Measurements from ENCODE around the gene TEN1.

TEN1 gene

GRCh38 chr17:75979705-75980187, 706 bp downstream of the TEN1 start:
- no peak for DNase-seq

- DNase-seq, result no peak
Measured at GRCh38 chr17:75980188-75981018, 1.4 kb downstream of the TEN1 start.

- no peak for DNase-seq
Measured at GRCh38 chr17:75981019-75981615, 2.1 kb downstream of the TEN1 start.

DNA sequence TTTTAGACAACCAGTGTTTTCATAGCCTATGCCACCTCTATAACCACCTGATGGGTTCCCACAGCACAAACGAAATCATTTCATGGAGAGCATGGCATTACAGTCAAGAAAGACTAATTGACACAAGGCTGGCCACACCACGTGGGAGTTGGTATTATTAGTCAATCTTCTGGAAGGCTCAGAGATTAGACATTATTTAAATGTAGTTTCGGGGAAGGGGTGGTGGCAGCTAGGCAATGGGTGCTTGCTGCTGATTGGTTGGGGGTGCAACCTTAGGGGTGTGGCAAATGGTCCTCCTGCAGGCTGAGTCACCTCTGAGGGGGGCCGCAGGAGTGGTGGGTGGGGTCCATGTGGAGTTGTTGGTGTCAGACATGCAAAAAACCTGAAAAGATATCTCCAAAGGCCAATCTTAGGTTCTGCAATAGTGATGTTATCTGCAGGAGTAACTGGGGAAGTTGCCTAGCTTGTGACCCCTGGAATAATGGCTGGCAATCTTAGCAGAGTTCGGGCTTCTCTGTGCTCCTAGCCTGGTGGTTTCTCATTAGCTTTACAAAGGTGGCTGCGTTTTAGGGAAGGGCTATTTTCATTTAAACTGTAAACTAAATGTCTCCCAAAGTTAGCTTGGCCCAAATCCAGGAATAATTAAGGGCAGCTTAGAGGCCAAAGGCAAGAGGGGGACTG, 4.6 kb downstream of the TEN1 start:
- DNase-seq, result no peak

DNA sequence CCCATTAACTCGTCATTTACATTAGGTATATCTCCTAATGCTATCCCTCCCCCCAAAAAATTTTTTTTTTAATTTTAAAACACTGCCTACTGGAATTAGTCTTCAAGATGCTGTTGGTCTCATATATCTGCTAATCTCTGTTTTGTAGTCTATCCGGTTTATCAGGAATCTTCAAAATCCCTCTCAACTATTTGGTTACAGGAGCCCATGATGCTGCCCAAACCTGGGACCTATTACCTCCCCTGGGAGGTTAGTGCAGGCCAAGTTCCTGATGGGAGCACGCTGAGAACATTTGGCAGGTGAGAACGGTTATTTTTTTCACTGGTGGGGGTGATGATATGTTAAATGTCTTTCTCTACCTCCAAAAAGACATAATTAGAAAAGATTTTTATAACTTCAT, 6.9 kb downstream of the TEN1 start:
- no peak for DNase-seq

GRCh38 chr17:75987041-75987440, 8.0 kb downstream of the TEN1 start:
- no peak for DNase-seq

DNA sequence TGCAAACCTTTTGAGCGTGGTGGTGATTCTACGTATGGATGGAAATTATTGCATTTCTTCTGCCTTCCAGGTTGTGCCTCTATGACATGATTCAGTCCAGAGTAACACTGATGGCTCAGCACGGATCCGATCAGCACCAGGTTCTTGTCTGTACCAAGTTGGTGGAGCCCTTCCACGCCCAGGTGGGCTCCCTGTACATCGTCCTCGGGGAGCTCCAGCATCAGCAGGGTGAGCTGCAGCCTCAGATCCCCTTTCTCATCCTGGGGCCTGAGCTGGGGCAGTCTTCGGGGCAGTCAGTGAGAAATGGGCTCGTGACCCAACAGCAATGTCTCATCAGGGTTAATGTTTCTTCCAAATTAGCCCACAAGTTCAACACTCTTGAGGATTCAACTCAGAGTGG, 12.4 kb downstream of the TEN1 start:
- no peak for DNase-seq

DNA sequence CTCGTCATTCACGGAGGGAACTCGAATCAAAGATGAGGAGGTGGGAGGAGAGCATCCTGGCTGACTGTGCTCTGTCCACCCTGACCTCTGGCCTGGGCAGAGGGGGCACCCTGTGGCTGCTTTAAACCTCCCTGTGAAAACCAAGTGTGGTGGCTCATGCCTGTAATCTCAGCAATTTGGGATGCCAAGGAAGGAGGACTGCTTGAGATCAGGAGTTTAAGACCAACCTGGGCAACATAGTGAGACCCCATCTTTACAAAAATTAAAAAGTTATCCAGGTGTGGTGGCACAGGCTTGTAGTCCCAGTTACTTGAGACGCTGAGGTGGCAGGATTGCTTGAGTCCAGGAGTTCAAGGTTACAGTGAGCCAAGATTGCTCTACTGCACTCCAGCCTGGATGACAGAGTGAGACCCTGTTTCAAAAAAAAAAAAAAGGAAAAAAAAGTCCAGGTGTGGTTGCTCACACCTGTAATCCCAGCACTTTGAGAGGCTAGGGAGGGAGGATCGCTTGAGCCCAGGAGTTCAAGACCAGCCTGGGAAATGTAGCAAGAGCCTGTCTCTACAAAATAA, 15.8 kb downstream of the TEN1 start:
- DNase-seq, result no peak

GRCh38 chr17:75995385-75995925, 16.4 kb downstream of the TEN1 start:
- DNase-seq, result no peak

- peak in 1 of 2 donors; percentile 22 for DNase-seq
Measured at GRCh38 chr17:75996665-75997590, 17.9 kb downstream of the TEN1 start.

GRCh38 chr17:75998327-75998795, 19.3 kb downstream of the TEN1 start:
- no peak for DNase-seq

DNA sequence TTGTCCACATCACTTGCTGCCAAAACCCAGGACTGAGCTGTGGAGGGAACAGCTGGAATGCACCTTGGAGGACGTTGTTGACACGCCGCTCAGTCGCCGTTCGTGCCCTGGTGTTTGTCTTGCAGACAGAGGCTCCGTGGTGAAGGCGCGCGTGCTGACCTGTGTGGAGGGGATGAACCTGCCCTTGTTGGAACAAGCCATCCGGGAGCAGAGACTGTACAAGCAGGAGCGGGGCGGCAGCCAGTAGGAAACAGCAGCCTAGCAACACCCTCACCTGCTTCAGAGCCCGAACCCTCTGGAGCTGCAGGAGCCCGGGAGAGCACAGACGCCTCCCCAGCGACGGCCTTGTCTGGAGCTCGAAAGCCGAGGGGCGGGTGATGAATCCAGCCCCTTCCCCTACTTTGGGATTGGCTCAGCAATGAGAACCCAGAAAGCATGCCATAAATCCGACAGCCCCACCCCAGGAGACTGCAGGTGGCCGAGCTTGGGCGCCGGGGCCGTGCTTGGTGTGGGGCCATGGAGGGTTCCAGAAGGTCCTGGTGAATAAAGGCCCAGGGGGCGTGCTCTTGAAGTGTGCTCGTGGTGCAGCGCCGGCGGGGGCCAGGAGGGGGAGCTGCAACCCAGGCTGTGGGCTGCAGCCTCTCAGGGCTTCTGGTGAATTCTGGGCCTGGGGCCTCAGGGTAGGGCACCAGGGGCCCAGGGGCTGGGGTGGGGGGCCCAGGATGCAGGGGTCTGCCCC, 21.1 kb downstream of the TEN1 start:
- DNase-seq, result no peak

GRCh38 chr17:76000755-76001521, 21.9 kb downstream of the TEN1 start, which contains the start of gene CDK3:
Gene CDK3, plus strand, starts transcription at chr17:76000855. Its CDS starts 571 bp downstream, at chr17:76001426.
- DNase-seq, result no peak

DNA sequence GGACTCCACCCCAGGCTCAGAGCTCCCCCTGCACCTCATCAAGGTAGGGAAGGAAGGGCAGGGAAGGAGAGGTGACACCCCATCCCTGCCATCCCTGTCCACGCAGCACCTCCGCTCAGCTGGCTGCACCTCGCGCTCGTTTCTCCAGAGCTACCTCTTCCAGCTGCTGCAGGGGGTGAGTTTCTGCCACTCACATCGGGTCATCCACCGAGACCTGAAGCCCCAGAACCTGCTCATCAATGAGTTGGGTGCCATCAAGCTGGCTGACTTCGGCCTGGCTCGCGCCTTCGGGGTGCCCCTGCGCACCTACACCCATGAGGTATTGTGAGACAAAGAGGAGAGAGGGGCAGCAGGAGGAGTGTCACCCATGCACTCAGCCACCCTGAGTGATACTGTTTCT, 23.1 kb downstream of the TEN1 start:
- no peak for DNase-seq

DNA sequence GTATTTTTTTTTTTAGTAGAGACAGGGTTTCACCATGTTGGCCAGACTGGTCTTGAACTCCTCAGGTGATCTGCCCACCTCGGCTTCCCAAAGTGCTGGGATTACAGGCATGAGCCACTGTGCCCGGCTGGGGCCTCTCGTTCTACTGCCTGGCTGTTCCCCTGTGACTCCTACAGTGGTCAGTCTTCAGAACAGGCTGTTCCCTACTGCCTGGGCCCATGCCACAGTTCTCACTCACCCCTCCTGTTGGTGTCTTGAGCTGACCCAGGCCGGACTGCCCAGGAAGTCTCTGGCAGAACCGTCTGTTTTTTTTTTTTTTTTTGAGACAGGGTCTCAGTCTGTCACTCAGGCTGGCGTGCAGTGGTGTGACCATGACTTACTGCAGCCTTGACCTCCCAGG, 24.9 kb downstream of the TEN1 start:
- no peak for DNase-seq

DNA sequence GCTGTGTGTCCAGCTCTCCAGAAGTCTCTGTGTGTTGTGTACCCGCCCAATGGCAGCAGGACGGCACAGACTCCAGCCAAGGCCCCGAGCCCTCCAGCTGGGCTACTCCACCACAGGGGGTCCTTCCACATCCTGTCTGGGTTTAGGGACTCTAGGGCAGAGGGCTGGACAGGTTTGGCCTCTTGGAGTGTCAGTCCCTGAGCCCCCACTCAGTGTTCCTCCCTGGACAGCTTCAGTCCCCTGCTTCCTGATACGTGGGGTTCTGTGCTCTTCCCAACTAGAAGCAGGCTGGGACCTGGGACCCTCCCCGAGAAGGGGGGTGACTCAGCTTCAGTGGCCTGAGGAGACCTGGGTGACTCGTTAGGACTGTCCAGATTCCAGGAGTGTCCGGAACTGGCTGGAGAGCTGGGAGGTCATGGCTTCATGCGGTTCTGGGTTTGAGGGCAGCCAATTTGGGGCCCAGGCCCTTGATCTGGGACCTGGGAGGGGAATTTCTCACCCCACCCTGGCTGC, 25.8 kb downstream of the TEN1 start:
- no peak for DNase-seq

DNA sequence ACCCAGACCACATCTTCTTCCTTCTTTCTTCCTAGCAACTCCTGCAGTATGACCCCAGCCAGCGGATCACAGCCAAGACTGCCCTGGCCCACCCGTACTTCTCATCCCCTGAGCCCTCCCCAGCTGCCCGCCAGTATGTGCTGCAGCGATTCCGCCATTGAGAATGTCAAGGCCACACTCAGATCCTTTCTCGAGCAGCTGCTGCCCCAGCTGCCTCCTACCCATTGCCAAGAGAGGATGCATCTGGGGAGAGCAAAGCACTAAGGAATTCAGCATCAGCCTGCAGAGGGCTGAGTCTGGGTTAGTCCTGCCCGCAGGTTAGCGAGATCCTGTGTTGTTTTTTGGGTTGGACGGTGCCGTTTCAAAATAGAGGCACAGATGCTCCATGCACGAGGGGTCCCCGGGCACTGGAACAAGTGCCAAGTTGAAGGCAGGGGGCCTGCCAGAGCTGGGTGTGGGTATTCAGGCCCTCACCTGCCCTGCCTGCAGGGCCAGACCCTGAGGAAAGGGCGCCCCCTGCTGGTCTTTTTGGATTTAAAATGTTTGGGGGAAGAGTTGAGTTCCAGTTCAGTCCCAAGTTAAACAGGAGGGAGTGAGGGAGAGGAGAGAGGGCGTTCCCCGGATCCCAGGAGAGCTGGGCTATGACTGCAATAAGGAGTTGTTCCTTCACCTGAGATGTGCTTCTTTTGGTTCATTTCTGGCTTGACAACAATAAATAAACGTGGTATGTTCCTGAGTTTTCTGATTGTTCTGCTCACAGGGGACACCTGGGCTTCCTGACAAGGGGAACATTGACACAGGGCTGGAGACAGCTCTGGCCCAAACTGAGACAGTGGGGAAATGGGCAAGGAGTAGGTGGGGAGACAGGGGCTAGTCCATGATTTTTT, 26.5 kb downstream of the TEN1 start:
- DNase-seq, result peak; percentile 1 to 68

DNA sequence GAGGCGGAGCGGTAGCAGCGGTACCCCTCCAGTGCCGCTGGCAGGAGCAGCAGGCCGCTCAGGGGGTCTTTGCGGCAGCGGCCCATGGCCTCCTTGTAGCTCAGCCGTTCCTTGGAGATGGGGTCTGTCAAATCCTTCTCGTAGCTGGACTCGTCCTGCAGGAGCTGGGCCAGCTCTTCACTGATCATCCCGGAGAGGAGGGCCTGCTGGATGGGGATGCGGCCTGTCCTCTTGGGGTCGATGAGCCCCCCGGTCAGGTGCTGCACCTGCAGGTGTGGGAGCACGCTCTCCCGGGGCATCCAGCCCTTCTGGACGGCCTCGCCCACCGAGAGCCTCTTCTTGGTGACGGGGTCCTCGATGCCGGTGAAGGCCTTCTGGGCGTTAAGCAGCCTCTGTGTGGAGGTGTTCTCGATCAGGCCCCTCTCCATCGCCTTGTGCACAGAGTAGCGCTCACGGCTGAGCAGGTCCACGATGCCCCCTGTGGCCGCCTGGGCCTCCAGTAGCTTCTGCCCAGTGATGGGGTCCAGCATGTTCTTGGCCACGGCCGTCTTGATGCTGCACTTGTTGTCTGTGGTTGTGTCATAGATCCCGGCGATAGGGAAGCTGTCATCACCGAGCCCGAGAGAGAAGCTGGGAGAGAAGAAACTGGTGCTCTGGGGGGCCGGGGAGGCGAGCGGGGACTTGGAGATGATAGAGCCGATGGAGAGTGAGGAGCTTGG, 28.2 kb downstream of the TEN1 start:
- DNase-seq, result no peak

All from hippocampal formation (tissue), 2 donors.